ENCODE results near the gene GRK6. TPM values are rescaled to one million over a fixed set of nuclear protein-coding genes. Genes with fewer than 3 reads are reported as not detected.

GRK6 gene
- total and polyA plus RNA-seq, 9 donors: 13.8 to 25.0 (median 19.3) TPM

GRCh38 chr5:177425801-177426565 is 493 bp upstream of the GRK6 start:
- H3K36me3 ChIP-seq (ENCODE audit: control insufficient read depth, insufficient read depth, low read length): peaks cover 11% of the 10 kb centered on the region
- H3K27ac ChIP-seq (ENCODE audit: low read length): peak overlapping the region; percentile 97
- H3K4me1 ChIP-seq (ENCODE audit: control insufficient read depth, insufficient read depth, low read length): peaks cover 46% of the 10 kb centered on the region
- 0% methylated on average over 44 of the region's 52 CpGs for WGBS (ENCODE audit: insufficient coverage)
- peak; percentile 100 for DNase-seq
- H3K9me3 ChIP-seq (replicated peaks; ENCODE audit: control insufficient read depth, low read depth, low read length): no peaks in the 10 kb centered on the region
- peak overlapping the region; percentile 75 for H3K4me3 ChIP-seq (ENCODE audit: low read length)
- no peaks in the 10 kb centered on the region for H3K27me3 ChIP-seq (ENCODE audit: control insufficient read depth, insufficient read depth, low read length)

- H3K27ac ChIP-seq (ENCODE audit: low read length): peak overlapping the region; percentile 59
- DNase-seq: no peak
- H3K36me3 ChIP-seq (ENCODE audit: control insufficient read depth, insufficient read depth, low read length): peaks cover 24% of the 10 kb centered on the region
- H3K9me3 ChIP-seq (replicated peaks; ENCODE audit: control insufficient read depth, low read depth, low read length): no peaks in the 10 kb centered on the region
- peaks cover 58% of the 10 kb centered on the region for H3K4me1 ChIP-seq (ENCODE audit: control insufficient read depth, insufficient read depth, low read length)
- H3K27me3 ChIP-seq (ENCODE audit: control insufficient read depth, insufficient read depth, low read length): no peaks in the 10 kb centered on the region
- peak overlapping the region; percentile 81 for H3K4me3 ChIP-seq (ENCODE audit: low read length)
- WGBS (ENCODE audit: insufficient coverage): 5% methylated on average over 9 of the region's 11 CpGs
Observed at GRCh38 chr5:177427211-177427822, 841 bp downstream of the GRK6 start.

GRCh38 chr5:177427919-177428573 is 1.6 kb downstream of the GRK6 start:
- DNase-seq: no peak
- Histone ChIP-seq H3K27ac (ENCODE audit: low read length) (no peak overlapping the region), H3K9me3 (replicated peaks; ENCODE audit: control insufficient read depth, low read depth, low read length) (no peaks in the 10 kb centered on the region), H3K27me3 (ENCODE audit: control insufficient read depth, insufficient read depth, low read length) (no peaks in the 10 kb centered on the region), H3K4me3 (ENCODE audit: low read length) (peak overlapping the region; percentile 81), H3K36me3 (ENCODE audit: control insufficient read depth, insufficient read depth, low read length) (peaks cover 31% of the 10 kb centered on the region), H3K4me1 (ENCODE audit: control insufficient read depth, insufficient read depth, low read length) (peaks cover 65% of the 10 kb centered on the region)
- 72% methylated on average over 10 of the region's 11 CpGs for WGBS (ENCODE audit: insufficient coverage)

GRCh38 chr5:177428574-177429217 is 2.2 kb downstream of the GRK6 start:
- 88% methylated on average over 5 of the region's 10 CpGs for WGBS (ENCODE audit: insufficient coverage)
- H3K27me3 ChIP-seq (ENCODE audit: control insufficient read depth, insufficient read depth, low read length): no peaks in the 10 kb centered on the region
- H3K27ac ChIP-seq (ENCODE audit: low read length): peak overlapping the region; percentile 47
- DNase-seq: no peak
- H3K36me3 ChIP-seq (ENCODE audit: control insufficient read depth, insufficient read depth, low read length): peaks cover 38% of the 10 kb centered on the region
- peaks cover 65% of the 10 kb centered on the region for H3K4me1 ChIP-seq (ENCODE audit: control insufficient read depth, insufficient read depth, low read length)
- H3K4me3 ChIP-seq (ENCODE audit: low read length): no peak overlapping the region
- no peaks in the 10 kb centered on the region for H3K9me3 ChIP-seq (replicated peaks; ENCODE audit: control insufficient read depth, low read depth, low read length)

GRCh38 chr5:177429248-177430040 is 3.0 kb downstream of the GRK6 start:
- WGBS (ENCODE audit: insufficient coverage): 96% methylated on average over 4 of the region's 6 CpGs
- H3K27ac ChIP-seq (ENCODE audit: low read length): peak overlapping the region; percentile 75

GRCh38 chr5:177430140-177430951 is 3.9 kb downstream of the GRK6 start:
- peak; percentile 76 for DNase-seq
- 66% methylated on average over 23 of the region's 26 CpGs for WGBS (ENCODE audit: insufficient coverage)
- Histone ChIP-seq H3K36me3 (ENCODE audit: control insufficient read depth, insufficient read depth, low read length) (peaks cover 54% of the 10 kb centered on the region), H3K4me3 (ENCODE audit: low read length) (no peak overlapping the region), H3K4me1 (ENCODE audit: control insufficient read depth, insufficient read depth, low read length) (peaks cover 65% of the 10 kb centered on the region), H3K27me3 (ENCODE audit: control insufficient read depth, insufficient read depth, low read length) (no peaks in the 10 kb centered on the region), H3K27ac (ENCODE audit: low read length) (peak overlapping the region; percentile 35), H3K9me3 (replicated peaks; ENCODE audit: control insufficient read depth, low read depth, low read length) (no peaks in the 10 kb centered on the region)

More at GRCh38 chr5:177429248-177430040, 3.0 kb downstream of the GRK6 start:
- no peaks in the 10 kb centered on the region for H3K27me3 ChIP-seq (ENCODE audit: control insufficient read depth, insufficient read depth, low read length)
- no peak overlapping the region for H3K4me3 ChIP-seq (ENCODE audit: low read length)
- H3K36me3 ChIP-seq (ENCODE audit: control insufficient read depth, insufficient read depth, low read length): peaks cover 45% of the 10 kb centered on the region
- H3K4me1 ChIP-seq (ENCODE audit: control insufficient read depth, insufficient read depth, low read length): peaks cover 65% of the 10 kb centered on the region
- peak; percentile 61 for DNase-seq
- no peaks in the 10 kb centered on the region for H3K9me3 ChIP-seq (replicated peaks; ENCODE audit: control insufficient read depth, low read depth, low read length)

- Histone ChIP-seq H3K4me1 (ENCODE audit: control insufficient read depth, insufficient read depth, low read length) (peaks cover 61% of the 10 kb centered on the region), H3K27me3 (ENCODE audit: control insufficient read depth, insufficient read depth, low read length) (no peaks in the 10 kb centered on the region), H3K36me3 (ENCODE audit: control insufficient read depth, insufficient read depth, low read length) (peaks cover 60% of the 10 kb centered on the region), H3K9me3 (replicated peaks; ENCODE audit: control insufficient read depth, low read depth, low read length) (no peaks in the 10 kb centered on the region), H3K4me3 (ENCODE audit: low read length) (no peak overlapping the region), H3K27ac (ENCODE audit: low read length) (peak overlapping the region; percentile 20)
- no peak for DNase-seq
- WGBS (ENCODE audit: insufficient coverage): 75% methylated on average over 7 of the region's 7 CpGs
Observed at GRCh38 chr5:177430972-177431316, 4.5 kb downstream of the GRK6 start.

GRCh38 chr5:177431317-177432142 is 5.1 kb downstream of the GRK6 start:
- H3K4me3 ChIP-seq (ENCODE audit: low read length): no peak overlapping the region
- peaks cover 61% of the 10 kb centered on the region for H3K4me1 ChIP-seq (ENCODE audit: control insufficient read depth, insufficient read depth, low read length)
- no peak for DNase-seq
- peaks cover 65% of the 10 kb centered on the region for H3K36me3 ChIP-seq (ENCODE audit: control insufficient read depth, insufficient read depth, low read length)
- H3K27me3 ChIP-seq (ENCODE audit: control insufficient read depth, insufficient read depth, low read length): no peaks in the 10 kb centered on the region
- H3K9me3 ChIP-seq (replicated peaks; ENCODE audit: control insufficient read depth, low read depth, low read length): no peaks in the 10 kb centered on the region
- WGBS (ENCODE audit: insufficient coverage): 87% methylated on average over 29 of the region's 29 CpGs
- H3K27ac ChIP-seq (ENCODE audit: low read length): peak overlapping the region; percentile 20
